ENCODE results near the gene AMOTL1. TPM values are rescaled to one million over a fixed set of nuclear protein-coding genes. Genes with fewer than 3 reads are reported as not detected.

AMOTL1 gene
- total RNA-seq, 3 donors from 2014 or later (not counting 1 experiment from before 2014, with no cell fraction given), result 7.1 to 8.9 (median 8.7) TPM

- intact Hi-C loops (cut with micrococcal nuclease), result no loop called here
- Mint-ChIP-seq H3K36me3 (no peaks in the 10 kb centered on the region), H3K9me3 (no peaks in the 10 kb centered on the region), H3K4me3 (no peak overlapping the region), H3K4me1 (peaks cover 6 to 12% of the 10 kb centered on the region in 2 donors), H3K27me3 (ENCODE audit: low read depth in 2 of 2) (no peaks in the 10 kb centered on the region), H3K27ac (no peak overlapping the region)
- H3K36me3 ChIP-seq (ENCODE audit: control insufficient read depth, insufficient read depth, low read length), result no peaks in the 10 kb centered on the region
- no peaks in the 10 kb centered on the region for H3K9me3 ChIP-seq (ENCODE audit: control insufficient read depth, insufficient read depth, low read length)
- no peak overlapping the region for H3K4me3 ChIP-seq (ENCODE audit: low read length)
- H3K4me1 ChIP-seq (ENCODE audit: control insufficient read depth, insufficient read depth, low read length), result no peaks in the 10 kb centered on the region
- no peak for ATAC-seq
- no peaks in the 10 kb centered on the region for H3K27me3 ChIP-seq (ENCODE audit: control insufficient read depth, insufficient read depth, low read length)
- WGBS (ENCODE audit: insufficient coverage), result 75% methylated on average over 8 of the region's 8 CpGs
- H3K27ac ChIP-seq (ENCODE audit: low read length), result no peak overlapping the region
- DNase-seq, result no peak
- no peak for TF ChIP-seq CTCF (IDR thresholded peaks at IDR 0.05)
Measured at GRCh38 chr11:94794287-94795168, 26.4 kb downstream of the AMOTL1 start.

GRCh38 chr11:94795476-94796189 is 27.5 kb downstream of the AMOTL1 start:
- WGBS (ENCODE audit: insufficient coverage), result 100% methylated on average over 2 of the region's 3 CpGs
- TF ChIP-seq CTCF (IDR thresholded peaks at IDR 0.05), result no peak
- Histone ChIP-seq H3K36me3 (ENCODE audit: control insufficient read depth, insufficient read depth, low read length) (no peaks in the 10 kb centered on the region), H3K27me3 (ENCODE audit: control insufficient read depth, insufficient read depth, low read length) (no peaks in the 10 kb centered on the region), H3K4me3 (ENCODE audit: low read length) (no peak overlapping the region), H3K9me3 (ENCODE audit: control insufficient read depth, insufficient read depth, low read length) (no peaks in the 10 kb centered on the region), H3K27ac (ENCODE audit: low read length) (no peak overlapping the region), H3K4me1 (ENCODE audit: control insufficient read depth, insufficient read depth, low read length) (no peaks in the 10 kb centered on the region)
- intact Hi-C loops (cut with micrococcal nuclease), result no loop called here
- Mint-ChIP-seq H3K4me3 (no peak overlapping the region), H3K27ac (no peak overlapping the region), H3K36me3 (no peaks in the 10 kb centered on the region), H3K27me3 (ENCODE audit: low read depth in 2 of 2) (no peaks in the 10 kb centered on the region), H3K9me3 (no peaks in the 10 kb centered on the region), H3K4me1 (peaks cover 6 to 7% of the 10 kb centered on the region in 2 donors)
- DNase-seq (no peak), ATAC-seq (no peak)

GRCh38 chr11:94796190-94796580 is 28.0 kb downstream of the AMOTL1 start:
- no peak for DNase-seq
- Mint-ChIP-seq H3K36me3 (no peaks in the 10 kb centered on the region), H3K9me3 (no peaks in the 10 kb centered on the region), H3K4me3 (no peak overlapping the region), H3K27ac (no peak overlapping the region), H3K27me3 (ENCODE audit: low read depth in 2 of 2) (no peaks in the 10 kb centered on the region), H3K4me1 (peaks cover 6 to 9% of the 10 kb centered on the region in 2 donors)
- Histone ChIP-seq H3K27me3 (ENCODE audit: control insufficient read depth, insufficient read depth, low read length) (no peaks in the 10 kb centered on the region), H3K27ac (ENCODE audit: low read length) (no peak overlapping the region), H3K4me3 (ENCODE audit: low read length) (no peak overlapping the region), H3K4me1 (ENCODE audit: control insufficient read depth, insufficient read depth, low read length) (no peaks in the 10 kb centered on the region), H3K36me3 (ENCODE audit: control insufficient read depth, insufficient read depth, low read length) (no peaks in the 10 kb centered on the region), H3K9me3 (ENCODE audit: control insufficient read depth, insufficient read depth, low read length) (no peaks in the 10 kb centered on the region)
- TF ChIP-seq CTCF (IDR thresholded peaks at IDR 0.05), result no peak
- no peak for ATAC-seq
- WGBS (ENCODE audit: insufficient coverage), result 91% methylated on average over 2 of the region's 2 CpGs
- intact Hi-C loops (cut with micrococcal nuclease), result no loop called here
